ENCODE measurements around the gene LRIG2. TPM values are rescaled to one million over a fixed set of nuclear protein-coding genes. Genes with fewer than 3 reads are reported as not detected.
A peak's percentile ranks its signal among the peaks of the same experiment; 100 is the strongest.

The LRIG2 gene
- total and polyA plus RNA-seq, 2 experiments from 2014 or later = 10.0 to 40.4 TPM

DNA sequence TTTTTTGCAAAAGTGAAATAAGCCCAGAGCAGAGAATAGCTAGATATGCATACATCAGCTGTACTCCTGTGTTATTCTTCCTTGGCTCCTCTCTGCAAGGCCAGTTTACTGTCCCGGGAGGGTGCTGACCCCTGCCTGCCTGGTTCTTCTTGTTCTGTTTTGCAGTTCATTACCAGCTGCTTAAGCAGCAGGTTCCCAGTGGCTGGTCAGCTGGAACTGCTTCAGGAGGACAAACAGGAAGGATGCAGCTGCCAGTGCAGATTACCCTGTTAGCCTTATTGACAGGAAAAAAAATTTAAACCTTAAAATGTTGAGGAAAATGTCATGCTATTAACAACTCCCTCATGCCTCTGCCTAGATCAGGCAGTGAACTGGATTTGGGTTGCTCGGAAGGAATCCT lies 16.0 kb upstream of the LRIG2 start:
- H2AFZ ChIP-seq = peak overlapping the region; percentile 9; the same call in 1 of the 2 replicates
- H3K27ac Mint-ChIP-seq = peak overlapping the region; percentile 66
- H3K9me2 ChIP-seq (ENCODE audit: insufficient read depth) = no peaks in the 10 kb centered on the region

More for the DNA sequence above, 16.0 kb upstream of the LRIG2 start:
- Mint-ChIP-seq H3K27me3 (ENCODE audit: insufficient read depth, low read depth, poor library complexity) (peaks cover 4% of the 10 kb centered on the region), H3K4me1 (peaks cover 26% of the 10 kb centered on the region), H3K9me3 (no peaks in the 10 kb centered on the region; the same call in 1 of the 3 replicates), H3K36me3 (ENCODE audit: low read depth) (no peaks in the 10 kb centered on the region), H3K4me3 (no peak overlapping the region)
- Histone ChIP-seq H4K20me1 (replicated peaks; ENCODE audit: insufficient read depth) (no peaks in the 10 kb centered on the region), H3K4me3 (no peak overlapping the region), H3K27me3 (ENCODE audit: insufficient read depth) (no peaks in the 10 kb centered on the region), H3K27ac (ENCODE audit: low read depth) (no peak overlapping the region), H3K4me2 (peak overlapping the region; percentile 22; the same call in 1 of the 2 replicates), H3K36me3 (ENCODE audit: insufficient read depth) (no peaks in the 10 kb centered on the region), H3K4me1 (ENCODE audit: insufficient read depth) (peaks cover 34% of the 10 kb centered on the region), H3F3A (replicated peaks; ENCODE audit: low read depth) (0 out of 2 replicates have a peak, but pooled peaks cover 4% of the 10 kb centered on the region), H3K79me2 (replicated peaks; ENCODE audit: insufficient read depth) (no peaks in the 10 kb centered on the region)
- TF ChIP-seq CTCF (conservative IDR thresholded peaks at IDR 0.05; ENCODE audit: low read depth in 2 of 2) = peak in 1 of 2 experiments; percentile 34; a peak in 2 of 4 replicates
- TF ChIP-seq, protein P1, sequence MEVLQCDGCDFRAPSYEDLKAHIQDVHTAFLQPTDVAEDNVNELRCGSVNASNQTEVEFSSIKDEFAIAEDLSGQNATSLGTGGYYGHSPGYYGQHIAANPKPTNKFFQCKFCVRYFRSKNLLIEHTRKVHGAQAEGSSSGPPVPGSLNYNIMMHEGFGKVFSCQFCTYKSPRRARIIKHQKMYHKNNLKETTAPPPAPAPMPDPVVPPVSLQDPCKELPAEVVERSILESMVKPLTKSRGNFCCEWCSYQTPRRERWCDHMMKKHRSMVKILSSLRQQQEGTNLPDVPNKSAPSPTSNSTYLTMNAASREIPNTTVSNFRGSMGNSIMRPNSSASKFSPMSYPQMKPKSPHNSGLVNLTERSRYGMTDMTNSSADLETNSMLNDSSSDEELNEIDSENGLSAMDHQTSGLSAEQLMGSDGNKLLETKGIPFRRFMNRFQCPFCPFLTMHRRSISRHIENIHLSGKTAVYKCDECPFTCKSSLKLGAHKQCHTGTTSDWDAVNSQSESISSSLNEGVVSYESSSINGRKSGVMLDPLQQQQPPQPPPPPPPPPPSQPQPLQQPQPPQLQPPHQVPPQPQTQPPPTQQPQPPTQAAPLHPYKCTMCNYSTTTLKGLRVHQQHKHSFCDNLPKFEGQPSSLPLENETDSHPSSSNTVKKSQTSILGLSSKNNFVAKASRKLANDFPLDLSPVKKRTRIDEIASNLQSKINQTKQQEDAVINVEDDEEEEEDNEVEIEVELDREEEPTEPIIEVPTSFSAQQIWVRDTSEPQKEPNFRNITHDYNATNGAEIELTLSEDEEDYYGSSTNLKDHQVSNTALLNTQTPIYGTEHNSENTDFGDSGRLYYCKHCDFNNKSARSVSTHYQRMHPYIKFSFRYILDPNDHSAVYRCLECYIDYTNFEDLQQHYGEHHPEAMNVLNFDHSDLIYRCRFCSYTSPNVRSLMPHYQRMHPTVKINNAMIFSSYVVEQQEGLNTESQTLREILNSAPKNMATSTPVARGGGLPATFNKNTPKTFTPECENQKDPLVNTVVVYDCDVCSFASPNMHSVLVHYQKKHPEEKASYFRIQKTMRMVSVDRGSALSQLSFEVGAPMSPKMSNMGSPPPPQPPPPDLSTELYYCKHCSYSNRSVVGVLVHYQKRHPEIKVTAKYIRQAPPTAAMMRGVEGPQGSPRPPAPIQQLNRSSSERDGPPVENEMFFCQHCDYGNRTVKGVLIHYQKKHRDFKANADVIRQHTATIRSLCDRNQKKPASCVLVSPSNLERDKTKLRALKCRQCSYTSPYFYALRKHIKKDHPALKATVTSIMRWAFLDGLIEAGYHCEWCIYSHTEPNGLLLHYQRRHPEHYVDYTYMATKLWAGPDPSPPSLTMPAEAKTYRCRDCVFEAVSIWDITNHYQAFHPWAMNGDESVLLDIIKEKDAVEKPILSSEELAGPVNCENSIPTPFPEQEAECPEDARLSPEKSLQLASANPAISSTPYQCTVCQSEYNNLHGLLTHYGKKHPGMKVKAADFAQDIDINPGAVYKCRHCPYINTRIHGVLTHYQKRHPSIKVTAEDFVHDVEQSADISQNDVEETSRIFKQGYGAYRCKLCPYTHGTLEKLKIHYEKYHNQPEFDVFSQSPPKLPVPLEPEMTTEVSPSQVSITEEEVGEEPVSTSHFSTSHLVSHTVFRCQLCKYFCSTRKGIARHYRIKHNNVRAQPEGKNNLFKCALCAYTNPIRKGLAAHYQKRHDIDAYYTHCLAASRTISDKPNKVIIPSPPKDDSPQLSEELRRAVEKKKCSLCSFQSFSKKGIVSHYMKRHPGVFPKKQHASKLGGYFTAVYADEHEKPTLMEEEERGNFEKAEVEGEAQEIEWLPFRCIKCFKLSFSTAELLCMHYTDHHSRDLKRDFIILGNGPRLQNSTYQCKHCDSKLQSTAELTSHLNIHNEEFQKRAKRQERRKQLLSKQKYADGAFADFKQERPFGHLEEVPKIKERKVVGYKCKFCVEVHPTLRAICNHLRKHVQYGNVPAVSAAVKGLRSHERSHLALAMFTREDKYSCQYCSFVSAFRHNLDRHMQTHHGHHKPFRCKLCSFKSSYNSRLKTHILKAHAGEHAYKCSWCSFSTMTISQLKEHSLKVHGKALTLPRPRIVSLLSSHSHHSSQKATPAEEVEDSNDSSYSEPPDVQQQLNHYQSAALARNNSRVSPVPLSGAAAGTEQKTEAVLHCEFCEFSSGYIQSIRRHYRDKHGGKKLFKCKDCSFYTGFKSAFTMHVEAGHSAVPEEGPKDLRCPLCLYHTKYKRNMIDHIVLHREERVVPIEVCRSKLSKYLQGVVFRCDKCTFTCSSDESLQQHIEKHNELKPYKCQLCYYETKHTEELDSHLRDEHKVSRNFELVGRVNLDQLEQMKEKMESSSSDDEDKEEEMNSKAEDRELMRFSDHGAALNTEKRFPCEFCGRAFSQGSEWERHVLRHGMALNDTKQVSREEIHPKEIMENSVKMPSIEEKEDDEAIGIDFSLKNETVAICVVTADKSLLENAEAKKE (CRISPR knock-in tag; IDR thresholded peaks at IDR 0.05) = no peak
- DNase-seq (ENCODE audit: low spot score) (peak; percentile 41), ATAC-seq (peak; percentile 90)
